ENCODE results near the gene CFAP43. TPM values are rescaled to one million over a fixed set of nuclear protein-coding genes. Genes with fewer than 3 reads are reported as not detected.
A peak's percentile ranks its signal among the peaks of the same experiment; 100 is the strongest.

Gene CFAP43
- total and polyA plus RNA-seq, 2 of the 8 experiments (the other 6 are each of a cell fraction or from before 2014, with no cell fraction given), result 0.11 to 0.27 TPM

DNA sequence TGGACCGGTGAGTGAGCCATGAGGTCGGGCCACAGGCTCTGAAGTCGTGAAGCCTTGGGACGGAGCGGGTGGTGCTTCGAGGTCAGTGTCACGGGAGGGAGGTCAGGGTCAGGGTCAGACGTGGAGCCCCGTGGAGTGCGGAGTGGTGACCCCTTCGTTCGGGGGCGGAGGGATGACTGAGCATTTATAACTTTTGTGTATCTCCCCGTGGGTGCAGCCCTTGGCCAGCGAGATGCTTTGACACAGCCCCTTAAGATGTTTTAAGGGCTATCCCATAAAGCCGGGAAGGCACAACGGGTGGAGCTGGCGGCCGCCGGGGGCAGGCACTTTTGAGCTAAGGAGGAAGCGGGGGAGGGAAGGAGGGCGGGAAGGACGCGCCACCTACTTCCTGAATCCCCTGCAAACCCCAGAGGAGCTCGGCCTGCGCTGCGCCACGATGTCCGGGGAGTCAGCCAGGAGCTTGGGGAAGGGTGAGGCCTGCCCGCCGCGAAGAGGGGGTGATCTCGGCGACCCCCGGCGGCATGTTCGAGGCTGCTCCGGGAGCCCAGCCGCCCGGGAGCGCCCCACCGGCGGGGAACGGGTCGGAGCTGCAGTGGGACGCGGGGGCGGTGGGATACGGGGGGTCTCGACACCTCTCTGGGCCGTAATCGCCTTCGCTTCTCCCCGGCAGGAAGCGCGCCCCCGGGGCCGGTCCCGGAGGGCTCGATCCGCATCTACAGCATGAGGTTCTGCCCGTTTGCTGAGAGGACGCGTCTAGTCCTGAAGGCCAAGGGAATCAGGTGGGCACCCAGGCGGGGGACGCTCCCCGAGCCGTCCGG lies 22.5 kb upstream of the CFAP43 start, which contains the start of gene GSTO1:
GSTO1 (plus strand) TSS at position 400 of the 818 bp plus-strand sequence; CDS start at position 437, 37 bp downstream.
- WGBS, 2 experiments (ENCODE audit: extremely low coverage in 1 of 2, insufficient coverage in 1 of 2, insufficient read length in 1 of 2, insufficient replicate concordance in 2 of 2, low coverage in 1 of 2, low lambda C conversion rate in 2 of 2, missing lambda C conversion rate in 1 of 2), result 3% methylated on average over 46 of the region's 69 CpGs; no CpG with 5 or more reads in 1 of the 2 experiments
- peak in 1 of 2 experiments; percentile 67 for DNase-seq (ENCODE audit: low read depth in 1 of 2, low spot score in 2 of 2)
- H3K4me1 ChIP-seq (replicated peaks in 1 of 4; ENCODE audit: control insufficient read depth in 3 of 4, insufficient read depth in 4 of 4, low read length in 3 of 4), result peaks cover 5 to 22% (median 18%) of the 10 kb centered on the region in 4 experiments
- no peaks in the 10 kb centered on the region for H3K9me3 ChIP-seq (ENCODE audit: insufficient read depth in 2 of 2, low read depth in 1 of 2, low read length in 1 of 2)
- peak within 1 kb of the TSS; percentile 60 for H2AFZ ChIP-seq (ENCODE audit: low read length)
- peaks cover 0 to 9% (median 5%) of the 10 kb centered on the region in 4 experiments; a peak in 5 of 7 replicates for H3K27me3 ChIP-seq (replicated peaks in 1 of 4; ENCODE audit: control insufficient read depth in 3 of 4, extremely low read depth in 1 of 4, insufficient read depth in 3 of 4, low read length in 3 of 4)
- peak within 1 kb of the TSS; percentile 4 for H4K5ac ChIP-seq (ENCODE audit: insufficient read length, low read depth, low read length)
- H2BK20ac ChIP-seq (ENCODE audit: low read length), result peak within 1 kb of the TSS; percentile 62; the same call in 1 of the 2 replicates
- CTCF ChIA-PET (ENCODE audit: partially characterized antibody), result interaction anchor here (0.6 to 4.4 kb wide), 12 partner anchors 8 to 198 kb away, joined by 3 to 21 read pairs (median 3); no protein-coding TSS in a partner anchor
- H3K4me3 ChIP-seq (ENCODE audit: extremely low read depth in 1 of 4, insufficient read depth in 2 of 4, low read depth in 3 of 4, low read length in 4 of 4), result peak within 1 kb of the TSS; percentile 70 to 76 (median 73)
- H3K79me2 ChIP-seq (ENCODE audit: control insufficient read depth in 1 of 2, insufficient read depth in 2 of 2, low read length in 2 of 2), result no peaks in the 10 kb centered on the region
- POLR2A ChIA-PET (ENCODE audit: partially characterized antibody), result interaction anchor here (1.0 to 7.7 kb wide), 9 partner anchors 8 to 221 kb away, joined by 3 to 81 read pairs (median 4); partner anchors contain the start of genes CFAP43, GSTO2, ITPRIP and SFR1
- H2BK5ac ChIP-seq (ENCODE audit: low read depth, low read length), result peak within 1 kb of the TSS; percentile 58; the same call in 1 of the 2 replicates
- peaks cover 2 to 7% of the 10 kb centered on the region in 2 experiments for H4K20me1 ChIP-seq (replicated peaks in 1 of 2; ENCODE audit: control insufficient read depth in 1 of 2, insufficient read depth in 2 of 2, low read length in 2 of 2)
- H3K36me3 ChIP-seq (ENCODE audit: control insufficient read depth in 2 of 4, insufficient read depth in 4 of 4, low read length in 3 of 4), result peaks cover 0 to 2% (median under 1%) of the 10 kb centered on the region in 4 experiments; a peak in 3 of 8 replicates
- H3K4ac ChIP-seq (replicated peaks; ENCODE audit: insufficient read length, low read depth, low read length), result no peak within 1 kb of the TSS
- H4K8ac ChIP-seq (ENCODE audit: extremely low read depth, insufficient read depth, low read length), result peak within 1 kb of the TSS; percentile 63
- no peak within 1 kb of the TSS for H3K56ac ChIP-seq (replicated peaks; ENCODE audit: insufficient read length, low read depth, low read length)
- H2BK15ac ChIP-seq (ENCODE audit: low read length), result peak within 1 kb of the TSS; percentile 16; the same call in 1 of the 2 replicates
- H3K23ac ChIP-seq (ENCODE audit: insufficient read length), result no peak within 1 kb of the TSS
- H4K91ac ChIP-seq (replicated peaks; ENCODE audit: insufficient read length, low read length), result peak within 1 kb of the TSS; percentile 62
- peak within 1 kb of the TSS; percentile 41; the same call in 1 of the 2 replicates for H2BK12ac ChIP-seq (ENCODE audit: low read depth, low read length)
- H2BK120ac ChIP-seq (replicated peaks; ENCODE audit: low read depth, low read length), result no peak within 1 kb of the TSS
- no peak within 1 kb of the TSS for H3K27ac ChIP-seq (ENCODE audit: low read depth, low read length)
- H3K18ac ChIP-seq (ENCODE audit: extremely low read depth, low read length), result peak within 1 kb of the TSS; percentile 15; the same call in 1 of the 2 replicates
- peak within 1 kb of the TSS; percentile 93 to 95 for H3K4me2 ChIP-seq (ENCODE audit: insufficient read depth in 1 of 2, low read depth in 2 of 2, low read length in 2 of 2)
- FAIRE-seq, result no peak
- H3K23me2 ChIP-seq (ENCODE audit: low read depth, low read length), result peaks cover 9% of the 10 kb centered on the region
- H3K9ac ChIP-seq (replicated peaks in 1 of 4; ENCODE audit: extremely low read depth in 1 of 4, low read depth in 3 of 4, low read length in 3 of 4), result peak within 1 kb of the TSS; percentile 25 to 82 (median 51)
- no peaks in the 10 kb centered on the region for H3K79me1 ChIP-seq (ENCODE audit: low read depth, low read length)
- H2AK5ac ChIP-seq (ENCODE audit: low read depth, low read length), result no peak within 1 kb of the TSS
- H3K14ac ChIP-seq (ENCODE audit: insufficient read length), result no peak within 1 kb of the TSS
- no peak for TF ChIP-seq SIX5 (IDR thresholded peaks at IDR 0.05; ENCODE audit: low read depth, low read length)
- TF ChIP-seq SIRT6 (IDR thresholded peaks at IDR 0.05; ENCODE audit: low read length), result no peak
- TF ChIP-seq, protein P1, sequence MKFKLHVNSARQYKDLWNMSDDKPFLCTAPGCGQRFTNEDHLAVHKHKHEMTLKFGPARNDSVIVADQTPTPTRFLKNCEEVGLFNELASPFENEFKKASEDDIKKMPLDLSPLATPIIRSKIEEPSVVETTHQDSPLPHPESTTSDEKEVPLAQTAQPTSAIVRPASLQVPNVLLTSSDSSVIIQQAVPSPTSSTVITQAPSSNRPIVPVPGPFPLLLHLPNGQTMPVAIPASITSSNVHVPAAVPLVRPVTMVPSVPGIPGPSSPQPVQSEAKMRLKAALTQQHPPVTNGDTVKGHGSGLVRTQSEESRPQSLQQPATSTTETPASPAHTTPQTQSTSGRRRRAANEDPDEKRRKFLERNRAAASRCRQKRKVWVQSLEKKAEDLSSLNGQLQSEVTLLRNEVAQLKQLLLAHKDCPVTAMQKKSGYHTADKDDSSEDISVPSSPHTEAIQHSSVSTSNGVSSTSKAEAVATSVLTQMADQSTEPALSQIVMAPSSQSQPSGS (IDR thresholded peaks at IDR 0.05; ENCODE audit: low read length), result no peak
- peak; percentile 39 for TF ChIP-seq EZH2 (IDR thresholded peaks at IDR 0.05; ENCODE audit: low read depth, low read length, severe bottlenecking)
- peak; percentile 10; the same call in 1 of the 2 replicates for TF ChIP-seq RBBP5 (IDR thresholded peaks at IDR 0.05; ENCODE audit: borderline replicate concordance, low read depth, low read length)
- TF ChIP-seq EGR1 (IDR thresholded peaks at IDR 0.05; ENCODE audit: borderline replicate concordance, low read depth, low read length), result peak; percentile 18; the same call in 1 of the 2 replicates
- TF ChIP-seq ASH2L (IDR thresholded peaks at IDR 0.05; ENCODE audit: low read length), result peak; percentile 86

Measured in H1 (cell line).